Measurements from ENCODE around the gene QRFPR.

GRCh38 chr4:121375262-121375661 lies 5.6 kb downstream of the QRFPR start:
- TF ChIP-seq CSDC2 (CRISPR knock-in tag; IDR thresholded peaks at IDR 0.05) (no peak), ARNTL (CRISPR knock-in tag; IDR thresholded peaks at IDR 0.05; ENCODE audit: borderline replicate concordance, low read depth) (no peak), GLIS3 (CRISPR knock-in tag; IDR thresholded peaks at IDR 0.05) (no peak), ZFP3 (CRISPR knock-in tag; IDR thresholded peaks at IDR 0.05) (no peak), CREB5 (CRISPR knock-in tag; IDR thresholded peaks at IDR 0.05; ENCODE audit: low read depth) (no peak), POU6F1 (CRISPR knock-in tag; IDR thresholded peaks at IDR 0.05; ENCODE audit: borderline replicate concordance, low read depth) (no peak), RARB (CRISPR knock-in tag; IDR thresholded peaks at IDR 0.05) (no peak)

Measured in SK-N-SH treated with all-trans-retinoic acid at 6 μM for 48 hours (cell line).